Measurements from ENCODE around the gene RPL22L1.
A peak's percentile ranks its signal among the peaks of the same experiment; 100 is the strongest.

The RPL22L1 gene

DNA sequence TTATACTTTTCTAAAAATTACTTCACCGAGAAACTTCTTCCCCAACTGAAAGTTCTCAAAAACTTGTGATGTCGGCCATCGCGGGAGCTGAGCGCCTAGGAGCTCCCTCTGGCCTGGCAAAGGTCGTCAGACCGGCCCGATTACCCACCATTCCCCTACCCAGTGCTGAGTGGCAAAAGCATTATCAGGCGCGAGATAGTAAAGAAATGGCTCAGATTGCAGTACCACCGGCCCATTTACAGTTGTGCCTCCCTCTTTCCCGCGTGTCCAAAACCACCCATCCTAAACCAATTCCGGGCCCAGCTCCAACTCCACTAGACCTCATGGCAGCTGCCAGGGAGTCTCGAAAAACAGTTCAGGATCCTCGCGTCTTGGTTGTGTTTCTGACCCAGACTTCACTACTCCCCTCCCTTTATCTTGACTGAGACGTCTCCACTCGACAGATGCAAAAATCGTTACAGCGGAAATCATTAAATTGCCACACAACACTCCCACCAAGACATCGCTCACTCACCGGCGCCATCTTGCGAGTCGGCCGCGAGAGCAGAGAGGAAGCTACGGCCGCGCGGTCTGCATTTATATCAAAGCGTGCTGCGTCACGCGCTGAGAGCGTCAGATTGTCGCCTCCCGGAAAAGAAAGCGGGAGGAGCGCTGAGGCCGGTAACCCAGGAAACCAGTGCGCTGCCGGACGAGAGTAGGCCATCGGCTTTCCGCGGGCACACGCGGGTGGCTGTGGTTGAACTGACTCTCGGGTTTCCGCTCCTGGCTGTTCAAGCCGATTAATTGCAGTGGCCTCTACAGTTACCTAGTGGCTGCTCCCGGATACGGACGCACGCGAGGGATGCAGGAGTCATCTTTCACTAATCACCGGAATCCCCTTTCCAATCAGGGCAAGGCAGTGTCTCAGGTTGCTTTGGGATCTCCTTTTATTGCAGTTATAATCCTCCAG is at the start of gene RPL22L1:
Gene RPL22L1 (minus strand): TSS at position 551 of the 949 bp plus-strand sequence. CDS start 28 bp downstream, at position 523.
- ChIA-PET CTCF (interaction anchor here (0.5 to 0.7 kb wide), 3 partner anchors 22 to 637 kb away, joined by 4 to 5 read pairs (median 4); no protein-coding TSS in a partner anchor), POLR2A (interaction anchor here (0.6 to 1.3 kb wide), 10 partner anchors 14 to 374 kb away, joined by 3 to 8 read pairs (median 3); partner anchors contain the start of gene EIF5A2)
- H3K36me3 ChIP-seq (ENCODE audit: control insufficient read depth in 2 of 2, insufficient read depth in 1 of 2, low read length in 2 of 2): peaks cover 0 to 37% of the 10 kb centered on the region in 2 experiments; a peak in 2 of 3 replicates
- H3K9me3 ChIP-seq (ENCODE audit: control insufficient read depth, insufficient read depth, low read depth, low read length): no peaks in the 10 kb centered on the region
- peak within 1 kb of the TSS; percentile 92 for H3K4me3 ChIP-seq (ENCODE audit: low read depth, low read length)
- no peaks in the 10 kb centered on the region for H3K4me1 ChIP-seq (ENCODE audit: control insufficient read depth, insufficient read depth, low read length)
- H3K27ac ChIP-seq (ENCODE audit: extremely low read depth, low read depth, low read length): peak within 1 kb of the TSS; percentile 85
- TF ChIP-seq, protein P1, sequence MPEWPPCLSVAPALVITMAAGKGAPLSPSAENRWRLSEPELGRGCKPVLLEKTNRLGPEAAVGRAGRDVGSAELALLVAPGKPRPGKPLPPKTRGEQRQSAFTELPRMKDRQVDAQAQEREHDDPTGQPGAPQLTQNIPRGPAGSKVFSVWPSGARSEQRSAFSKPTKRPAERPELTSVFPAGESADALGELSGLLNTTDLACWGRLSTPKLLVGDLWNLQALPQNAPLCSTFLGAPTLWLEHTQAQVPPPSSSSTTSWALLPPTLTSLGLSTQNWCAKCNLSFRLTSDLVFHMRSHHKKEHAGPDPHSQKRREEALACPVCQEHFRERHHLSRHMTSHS (tag by site-specific recombination; IDR thresholded peaks at IDR 0.05): no peak
- TF ChIP-seq KLF7 (tag by site-specific recombination; IDR thresholded peaks at IDR 0.05; ENCODE audit: borderline replicate concordance) (no peak), ZNF610 (tag by site-specific recombination; IDR thresholded peaks at IDR 0.05; ENCODE audit: borderline replicate concordance) (peak; percentile 37), ZNF792 (tag by site-specific recombination; IDR thresholded peaks at IDR 0.05) (no peak), ZFP3 (tag by site-specific recombination; IDR thresholded peaks at IDR 0.05; ENCODE audit: low read depth) (no peak), KLF1 (tag by site-specific recombination; IDR thresholded peaks at IDR 0.05) (no peak), ZNF37A (tag by site-specific recombination; IDR thresholded peaks at IDR 0.05) (peak; percentile 29; the same call in 1 of the 2 replicates), SP3 (tag by site-specific recombination; IDR thresholded peaks at IDR 0.05) (peak; percentile 37; the same call in 1 of the 2 replicates), ZNF837 (tag by site-specific recombination; IDR thresholded peaks at IDR 0.05) (no peak), ZNF366 (tag by site-specific recombination; conservative IDR thresholded peaks at IDR 0.05) (peak; percentile 84), ZSCAN30 (tag by site-specific recombination; IDR thresholded peaks at IDR 0.05) (peak; percentile 3; the same call in 1 of the 2 replicates), ZNF391 (tag by site-specific recombination; IDR thresholded peaks at IDR 0.05; ENCODE audit: borderline replicate concordance, low read depth) (no peak), ZNF510 (tag by site-specific recombination; IDR thresholded peaks at IDR 0.05; ENCODE audit: insufficient replicate concordance) (no peak), ZNF2 (tag by site-specific recombination; IDR thresholded peaks at IDR 0.05) (peak; percentile 63), REPIN1 (tag by site-specific recombination; IDR thresholded peaks at IDR 0.05; ENCODE audit: low read depth) (peak; percentile 66; the same call in 1 of the 2 replicates)
- TF ChIP-seq, protein P2, sequence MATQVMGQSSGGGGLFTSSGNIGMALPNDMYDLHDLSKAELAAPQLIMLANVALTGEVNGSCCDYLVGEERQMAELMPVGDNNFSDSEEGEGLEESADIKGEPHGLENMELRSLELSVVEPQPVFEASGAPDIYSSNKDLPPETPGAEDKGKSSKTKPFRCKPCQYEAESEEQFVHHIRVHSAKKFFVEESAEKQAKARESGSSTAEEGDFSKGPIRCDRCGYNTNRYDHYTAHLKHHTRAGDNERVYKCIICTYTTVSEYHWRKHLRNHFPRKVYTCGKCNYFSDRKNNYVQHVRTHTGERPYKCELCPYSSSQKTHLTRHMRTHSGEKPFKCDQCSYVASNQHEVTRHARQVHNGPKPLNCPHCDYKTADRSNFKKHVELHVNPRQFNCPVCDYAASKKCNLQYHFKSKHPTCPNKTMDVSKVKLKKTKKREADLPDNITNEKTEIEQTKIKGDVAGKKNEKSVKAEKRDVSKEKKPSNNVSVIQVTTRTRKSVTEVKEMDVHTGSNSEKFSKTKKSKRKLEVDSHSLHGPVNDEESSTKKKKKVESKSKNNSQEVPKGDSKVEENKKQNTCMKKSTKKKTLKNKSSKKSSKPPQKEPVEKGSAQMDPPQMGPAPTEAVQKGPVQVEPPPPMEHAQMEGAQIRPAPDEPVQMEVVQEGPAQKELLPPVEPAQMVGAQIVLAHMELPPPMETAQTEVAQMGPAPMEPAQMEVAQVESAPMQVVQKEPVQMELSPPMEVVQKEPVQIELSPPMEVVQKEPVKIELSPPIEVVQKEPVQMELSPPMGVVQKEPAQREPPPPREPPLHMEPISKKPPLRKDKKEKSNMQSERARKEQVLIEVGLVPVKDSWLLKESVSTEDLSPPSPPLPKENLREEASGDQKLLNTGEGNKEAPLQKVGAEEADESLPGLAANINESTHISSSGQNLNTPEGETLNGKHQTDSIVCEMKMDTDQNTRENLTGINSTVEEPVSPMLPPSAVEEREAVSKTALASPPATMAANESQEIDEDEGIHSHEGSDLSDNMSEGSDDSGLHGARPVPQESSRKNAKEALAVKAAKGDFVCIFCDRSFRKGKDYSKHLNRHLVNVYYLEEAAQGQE (tag by site-specific recombination; IDR thresholded peaks at IDR 0.05): 0 out of 2 replicates have a peak, but pooled peaks have one; percentile 5
- TF ChIP-seq, protein P3, sequence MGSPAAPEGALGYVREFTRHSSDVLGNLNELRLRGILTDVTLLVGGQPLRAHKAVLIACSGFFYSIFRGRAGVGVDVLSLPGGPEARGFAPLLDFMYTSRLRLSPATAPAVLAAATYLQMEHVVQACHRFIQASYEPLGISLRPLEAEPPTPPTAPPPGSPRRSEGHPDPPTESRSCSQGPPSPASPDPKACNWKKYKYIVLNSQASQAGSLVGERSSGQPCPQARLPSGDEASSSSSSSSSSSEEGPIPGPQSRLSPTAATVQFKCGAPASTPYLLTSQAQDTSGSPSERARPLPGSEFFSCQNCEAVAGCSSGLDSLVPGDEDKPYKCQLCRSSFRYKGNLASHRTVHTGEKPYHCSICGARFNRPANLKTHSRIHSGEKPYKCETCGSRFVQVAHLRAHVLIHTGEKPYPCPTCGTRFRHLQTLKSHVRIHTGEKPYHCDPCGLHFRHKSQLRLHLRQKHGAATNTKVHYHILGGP (tag by site-specific recombination; IDR thresholded peaks at IDR 0.05): no peak
- TF ChIP-seq, protein P4, sequence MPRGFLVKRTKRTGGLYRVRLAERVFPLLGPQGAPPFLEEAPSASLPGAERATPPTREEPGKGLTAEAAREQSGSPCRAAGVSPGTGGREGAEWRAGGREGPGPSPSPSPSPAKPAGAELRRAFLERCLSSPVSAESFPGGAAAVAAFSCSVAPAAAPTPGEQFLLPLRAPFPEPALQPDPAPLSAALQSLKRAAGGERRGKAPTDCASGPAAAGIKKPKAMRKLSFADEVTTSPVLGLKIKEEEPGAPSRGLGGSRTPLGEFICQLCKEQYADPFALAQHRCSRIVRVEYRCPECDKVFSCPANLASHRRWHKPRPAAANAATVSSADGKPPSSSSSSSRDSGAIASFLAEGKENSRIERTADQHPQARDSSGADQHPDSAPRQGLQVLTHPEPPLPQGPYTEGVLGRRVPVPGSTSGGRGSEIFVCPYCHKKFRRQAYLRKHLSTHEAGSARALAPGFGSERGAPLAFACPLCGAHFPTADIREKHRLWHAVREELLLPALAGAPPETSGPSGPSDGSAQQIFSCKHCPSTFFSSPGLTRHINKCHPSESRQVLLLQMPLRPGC (tag by site-specific recombination; IDR thresholded peaks at IDR 0.05): 0 out of 2 replicates have a peak, but pooled peaks have one; percentile 22
- TF ChIP-seq, protein P5, sequence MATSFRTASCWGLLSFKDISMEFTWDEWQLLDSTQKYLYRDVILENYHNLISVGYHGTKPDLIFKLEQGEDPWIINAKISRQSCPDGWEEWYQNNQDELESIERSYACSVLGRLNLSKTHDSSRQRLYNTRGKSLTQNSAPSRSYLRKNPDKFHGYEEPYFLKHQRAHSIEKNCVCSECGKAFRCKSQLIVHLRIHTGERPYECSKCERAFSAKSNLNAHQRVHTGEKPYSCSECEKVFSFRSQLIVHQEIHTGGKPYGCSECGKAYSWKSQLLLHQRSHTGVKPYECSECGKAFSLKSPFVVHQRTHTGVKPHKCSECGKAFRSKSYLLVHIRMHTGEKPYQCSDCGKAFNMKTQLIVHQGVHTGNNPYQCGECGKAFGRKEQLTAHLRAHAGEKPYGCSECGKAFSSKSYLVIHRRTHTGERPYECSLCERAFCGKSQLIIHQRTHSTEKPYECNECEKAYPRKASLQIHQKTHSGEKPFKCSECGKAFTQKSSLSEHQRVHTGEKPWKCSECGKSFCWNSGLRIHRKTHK (tag by site-specific recombination; IDR thresholded peaks at IDR 0.05): no peak
- TF ChIP-seq, protein P6, sequence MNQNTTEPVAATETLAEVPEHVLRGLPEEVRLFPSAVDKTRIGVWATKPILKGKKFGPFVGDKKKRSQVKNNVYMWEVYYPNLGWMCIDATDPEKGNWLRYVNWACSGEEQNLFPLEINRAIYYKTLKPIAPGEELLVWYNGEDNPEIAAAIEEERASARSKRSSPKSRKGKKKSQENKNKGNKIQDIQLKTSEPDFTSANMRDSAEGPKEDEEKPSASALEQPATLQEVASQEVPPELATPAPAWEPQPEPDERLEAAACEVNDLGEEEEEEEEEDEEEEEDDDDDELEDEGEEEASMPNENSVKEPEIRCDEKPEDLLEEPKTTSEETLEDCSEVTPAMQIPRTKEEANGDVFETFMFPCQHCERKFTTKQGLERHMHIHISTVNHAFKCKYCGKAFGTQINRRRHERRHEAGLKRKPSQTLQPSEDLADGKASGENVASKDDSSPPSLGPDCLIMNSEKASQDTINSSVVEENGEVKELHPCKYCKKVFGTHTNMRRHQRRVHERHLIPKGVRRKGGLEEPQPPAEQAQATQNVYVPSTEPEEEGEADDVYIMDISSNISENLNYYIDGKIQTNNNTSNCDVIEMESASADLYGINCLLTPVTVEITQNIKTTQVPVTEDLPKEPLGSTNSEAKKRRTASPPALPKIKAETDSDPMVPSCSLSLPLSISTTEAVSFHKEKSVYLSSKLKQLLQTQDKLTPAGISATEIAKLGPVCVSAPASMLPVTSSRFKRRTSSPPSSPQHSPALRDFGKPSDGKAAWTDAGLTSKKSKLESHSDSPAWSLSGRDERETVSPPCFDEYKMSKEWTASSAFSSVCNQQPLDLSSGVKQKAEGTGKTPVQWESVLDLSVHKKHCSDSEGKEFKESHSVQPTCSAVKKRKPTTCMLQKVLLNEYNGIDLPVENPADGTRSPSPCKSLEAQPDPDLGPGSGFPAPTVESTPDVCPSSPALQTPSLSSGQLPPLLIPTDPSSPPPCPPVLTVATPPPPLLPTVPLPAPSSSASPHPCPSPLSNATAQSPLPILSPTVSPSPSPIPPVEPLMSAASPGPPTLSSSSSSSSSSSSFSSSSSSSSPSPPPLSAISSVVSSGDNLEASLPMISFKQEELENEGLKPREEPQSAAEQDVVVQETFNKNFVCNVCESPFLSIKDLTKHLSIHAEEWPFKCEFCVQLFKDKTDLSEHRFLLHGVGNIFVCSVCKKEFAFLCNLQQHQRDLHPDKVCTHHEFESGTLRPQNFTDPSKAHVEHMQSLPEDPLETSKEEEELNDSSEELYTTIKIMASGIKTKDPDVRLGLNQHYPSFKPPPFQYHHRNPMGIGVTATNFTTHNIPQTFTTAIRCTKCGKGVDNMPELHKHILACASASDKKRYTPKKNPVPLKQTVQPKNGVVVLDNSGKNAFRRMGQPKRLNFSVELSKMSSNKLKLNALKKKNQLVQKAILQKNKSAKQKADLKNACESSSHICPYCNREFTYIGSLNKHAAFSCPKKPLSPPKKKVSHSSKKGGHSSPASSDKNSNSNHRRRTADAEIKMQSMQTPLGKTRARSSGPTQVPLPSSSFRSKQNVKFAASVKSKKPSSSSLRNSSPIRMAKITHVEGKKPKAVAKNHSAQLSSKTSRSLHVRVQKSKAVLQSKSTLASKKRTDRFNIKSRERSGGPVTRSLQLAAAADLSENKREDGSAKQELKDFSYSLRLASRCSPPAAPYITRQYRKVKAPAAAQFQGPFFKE (tag by site-specific recombination; IDR thresholded peaks at IDR 0.05; ENCODE audit: borderline replicate concordance): no peak
